K562 (cell line): Measurements from ENCODE around the gene EVA1A. TPM values are rescaled to one million over a fixed set of nuclear protein-coding genes. Genes with fewer than 3 reads are reported as not detected.

Experiments
- ATAC-seq: fragments of 200-7000 bp; cut with Tn5 transposase; 3 replicates; pipeline ENCODE4 v1.9.1; 2020; ENCODE audit warnings: moderate library complexity
- BruUV-seq: library from RNA; stranded (reverse); fragments of 400-500 nt; replicated peaks from 2 replicates; lab custom pipeline; 2021; lab: Mats Ljungman, UMichigan
- CTCF ChIA-PET: fragments of 300-600 bp; formaldehyde crosslinking; extraction: SDS; loops from one replicate; lab custom pipeline; 2021; ENCODE audit warnings: low intra/inter-chr PET ratio; lab: Yijun Ruan, JAX
- POLR2A ChIA-PET: fragments of 300-600, 350-650 bp; sonication (Branson Sonifier 250); formaldehyde crosslinking; extraction: SDS; loops from one replicate; lab custom pipeline; 2021; ENCODE audit warnings: antibody characterized with exemption, inconsistent platforms; lab: Yijun Ruan, JAX
- DNase-seq, 4 experiments: peaks; one replicate each; pipeline versions ENCODE4 v3.0.0 to v3.0.0-alpha.2; 2011 to 2018; ENCODE audit warnings: low spot score in 3 of 4, mixed read lengths in 3 of 4; ENCODE audit errors: extremely low read depth in 1 of 4
- FAIRE-seq: peaks from 2 replicates; lab custom pipeline; 2011; peaks lifted over from hg19 to GRCh38; lab: Jason Lieb, UNC
- H2AFZ ChIP-seq: 2 replicates; pipeline ENCODE4 v1.6.0; 2011; ENCODE audit warnings: low read depth, low read length, control low read depth, inconsistent platforms
- H3K27ac ChIP-seq: fragments of 200-600 bp; 3 replicates; pipeline ENCODE4 v1.8.0; 2011; ENCODE audit warnings: low read depth, mild to moderate bottlenecking, control low read depth, inconsistent platforms, low read length, moderate library complexity, mixed read lengths; ENCODE audit errors: extremely low read depth
- H3K27me3 ChIP-seq, 2 experiments: fragments of 300-600 bp in 1 of 2; 2 replicates in 1 of 2; 3 replicates in 1 of 2; pipeline versions ENCODE4 v1.6.0 to v1.8.0; 2011; ENCODE audit warnings: inconsistent platforms in 2 of 2, low read length in 2 of 2, mild to moderate bottlenecking in 1 of 2, mixed read lengths in 1 of 2, moderate library complexity in 1 of 2; ENCODE audit not compliant: control insufficient read depth in 2 of 2, insufficient read depth in 2 of 2
- H3K36me3 ChIP-seq: fragments of 300-600 bp; 3 replicates; pipeline ENCODE4 v1.8.0; 2011; ENCODE audit warnings: mild to moderate bottlenecking, low read length, inconsistent platforms; ENCODE audit not compliant: control insufficient read depth, insufficient read depth
- H3K4me1 ChIP-seq, 2 experiments: fragments of 200-600 bp in 1 of 2; replicated peaks in 1 of 2; 2 replicates in 1 of 2; 3 replicates in 1 of 2; pipeline versions ENCODE4 v1.5.1 to v1.8.0; 2011; ENCODE audit warnings: inconsistent platforms in 2 of 2, low read length in 2 of 2, mild to moderate bottlenecking in 1 of 2, mixed read lengths in 1 of 2, moderate library complexity in 1 of 2; ENCODE audit not compliant: control insufficient read depth in 2 of 2, insufficient read depth in 2 of 2
- H3K4me2 ChIP-seq: 2 replicates; pipeline ENCODE4 v1.6.1; 2011; ENCODE audit warnings: low read length, control low read depth, inconsistent platforms, mixed read lengths; ENCODE audit not compliant: insufficient read depth
- H3K4me3 ChIP-seq: fragments of 200-600 bp; sonication (generic), shearing (Covaris generic); 2 replicates; pipeline ENCODE4 v1.5.1; 2016; ENCODE audit warnings: control low read depth, inconsistent platforms
- H3K79me2 ChIP-seq: fragments of 200-600 bp; 3 replicates; pipeline ENCODE4 v1.8.0; 2011; ENCODE audit warnings: low read length, inconsistent platforms; ENCODE audit not compliant: control insufficient read depth, insufficient read depth
- H3K9ac ChIP-seq, 2 experiments: 2 replicates each; pipeline versions ENCODE4 v1.6.0 to v1.6.1; 2011; ENCODE audit warnings: low read depth in 2 of 2, low read length in 2 of 2, control low read depth in 1 of 2, inconsistent platforms in 1 of 2, mild to moderate bottlenecking in 1 of 2, mixed read lengths in 1 of 2; ENCODE audit not compliant: insufficient read depth in 1 of 2
- H3K9me1 ChIP-seq: one replicate; pipeline ENCODE4 v1.6.0; 2011; ENCODE audit warnings: inconsistent platforms, mild to moderate bottlenecking, low read length, moderate library complexity; ENCODE audit not compliant: control insufficient read depth, insufficient read depth
- H3K9me3 ChIP-seq: replicated peaks from 2 replicates; pipeline ENCODE4 v1.5.1; 2011; ENCODE audit warnings: low read depth, low read length, inconsistent platforms; ENCODE audit not compliant: control insufficient read depth, insufficient read depth
- H4K20me1 ChIP-seq: replicated peaks from 2 replicates; pipeline ENCODE4 v1.6.1; 2011; ENCODE audit warnings: low read length, inconsistent platforms, mixed read lengths; ENCODE audit not compliant: control insufficient read depth, insufficient read depth
- CCAR2 ChIP-seq: fragments of 200-400 bp; formaldehyde crosslinking; IDR thresholded peaks from 2 replicates; pipeline ENCODE4 v1.6.1; 2017; ENCODE audit warnings: mild to moderate bottlenecking, low read depth, low read length
- FOXJ2 ChIP-seq: fragments of 200-800 bp; sonication (Bioruptor generic); IDR thresholded peaks from 2 replicates; pipeline ENCODE4 v1.6.1; 2016; ENCODE audit warnings: missing genetic modification characterization, missing compliant biosample characterization
- FOXK1 ChIP-seq: sonication (generic); formaldehyde crosslinking; IDR thresholded peaks from 2 replicates; pipeline ENCODE4 v1.8.0; 2022; ENCODE audit warnings: missing genetic modification reagents, mild to moderate bottlenecking, borderline replicate concordance
- MTF1 ChIP-seq: fragments of 250-450 bp; sonication (Bioruptor Pico); IDR thresholded peaks from 2 replicates; pipeline ENCODE4 v1.9.0; 2021; ENCODE audit warnings: moderate library complexity, mild to moderate bottlenecking, inconsistent platforms, borderline replicate concordance
- NCOA1 ChIP-seq: fragments of 450-650 bp; IDR thresholded peaks from 2 replicates; pipeline ENCODE4 v1.6.1; 2016; ENCODE audit warnings: low read depth
- POLR2G ChIP-seq: fragments of 200-400 bp; formaldehyde crosslinking; IDR thresholded peaks from 2 replicates; pipeline ENCODE4 v1.6.1; 2017; ENCODE audit warnings: low read depth, mild to moderate bottlenecking, antibody characterized with exemption, low read length, moderate library complexity
- ZMIZ1 ChIP-seq, 2 experiments: fragments of 150-350 bp in 1 of 2; IDR thresholded peaks; 2 replicates each; pipeline ENCODE4 v1.6.1; 2012 to 2016; ENCODE audit warnings: low read depth in 2 of 2, low read length in 2 of 2, mild to moderate bottlenecking in 1 of 2, moderate library complexity in 1 of 2
- ZNF133 ChIP-seq: fragments of 250-450 bp; sonication (Bioruptor Pico); IDR thresholded peaks from 2 replicates; pipeline ENCODE4 v1.4.0; 2020; ENCODE audit warnings: mild to moderate bottlenecking
- ZNF77 ChIP-seq: fragments of 250-450 bp; sonication (Bioruptor Pico); IDR thresholded peaks from 2 replicates; pipeline ENCODE4 v1.5.0; 2020
- WGBS: fragments of 100-300 bp; shearing (Covaris generic); methylation state at CpG from one replicate; pipeline ENCODE4 v1.1.6; 2016; ENCODE audit warnings: low coverage, mixed read lengths; ENCODE audit not compliant: insufficient coverage; ENCODE audit errors: missing lambda C conversion rate; 5-methylcytosine and 5-hydroxymethylcytosine counted together
- in situ Hi-C: fragments of 300-500 bp; cut with MboI; formaldehyde crosslinking; loops from 4 replicates; pipeline ENCODE4 v1.15.0; 2018; ENCODE audit warnings: inconsistent platforms, mixed read lengths
- intact Hi-C: fragments of 100-400 bp; cut with micrococcal nuclease; formaldehyde crosslinking; loops from 2 replicates; pipeline ENCODE4 v1.14.2; 2022
- polyA plus RNA-seq, 8 experiments: library from polyadenylated mRNA; depleted of rRNA in 4 of 8; stranded (reverse) in 5 of 8; unstranded in 3 of 8; fragments of >200 nt; fragmentation: Nextera tagmentation in 2 of 8; fragmentation: Illumina TruSeq in 1 of 8; extraction: Ambion mirVana in 2 of 8; extraction: Trizol in 1 of 8; gene quantifications; 2 replicates each; pipeline versions ENCODE4 v1.2.1 to v1.2.3, GENCODE V29; 2011 to 2014; ENCODE audit warnings: inconsistent platforms in 1 of 8, missing spikeins in 1 of 8
- total RNA-seq, 7 experiments: library from RNA; depleted of rRNA in 6 of 7; stranded (reverse); fragments of >200 nt in 6 of 7; fragmentation: Illumina TruSeq in 2 of 7; extraction: Trizol in 2 of 7; gene quantifications; 2 replicates each; pipeline versions ENCODE4 v1.2.1 to v1.2.3, GENCODE V29; 2011 to 2021; ENCODE audit warnings: low replicate concordance in 1 of 7

The EVA1A gene
- total and polyA plus RNA-seq, 9 of the 15 experiments (the other 6 are each of a cell fraction or from before 2014, with no cell fraction given), result not detected

DNA sequence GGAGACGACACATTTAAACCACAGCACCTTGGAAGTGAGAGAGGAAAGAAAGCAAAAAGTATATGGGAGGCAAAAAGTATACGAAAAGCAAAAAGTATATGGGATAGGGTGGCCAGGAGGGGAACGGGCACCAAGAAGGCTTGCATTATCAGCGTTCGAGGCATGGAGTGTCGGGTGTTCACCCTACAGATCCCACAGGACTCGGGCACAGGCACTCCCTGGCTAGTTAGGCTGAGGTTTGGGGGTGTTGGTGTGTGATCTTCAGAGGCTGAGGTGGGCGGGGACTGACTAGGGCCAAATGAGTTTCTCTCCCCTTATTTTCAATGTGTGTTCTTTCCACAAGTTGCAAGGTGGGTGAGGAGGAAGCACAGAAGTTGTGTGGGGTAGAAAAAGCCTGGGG is 86.6 kb downstream of the EVA1A start:
- Histone ChIP-seq H3K9me1 (no peaks in the 10 kb centered on the region), H4K20me1 (no peaks in the 10 kb centered on the region), H3K27me3 (no peaks in the 10 kb centered on the region), H3K36me3 (no peaks in the 10 kb centered on the region), H3K4me2 (no peak overlapping the region), H3K9me3 (no peaks in the 10 kb centered on the region), H3K4me1 (no peaks in the 10 kb centered on the region), H2AFZ (no peak overlapping the region), H3K9ac (no peak overlapping the region), H3K4me3 (no peak overlapping the region), H3K79me2 (no peaks in the 10 kb centered on the region), H3K27ac (no peak overlapping the region)
- no TSS peak for BruUV-seq
- ChIA-PET CTCF (no interaction called here), POLR2A (no interaction called here)
- 1% methylated on average over 8 of the region's 8 CpGs for WGBS
- no peak for ATAC-seq
- no peak for FAIRE-seq
- in situ Hi-C loops (no loop called here), intact Hi-C loops (no loop called here)
- DNase-seq, result no peak
- no peak for TF ChIP-seq ZMIZ1 (IDR thresholded peaks at IDR 0.05; ENCODE audit: low read depth in 2 of 2, low read length in 2 of 2)
- TF ChIP-seq MTF1 (CRISPR knock-in tag), result no peak
- TF ChIP-seq POLR2G, result no peak
- TF ChIP-seq CCAR2, result no peak
- TF ChIP-seq FOXJ2 (tag), result no peak
- no peak for TF ChIP-seq ZNF77 (CRISPR knock-in tag)
- no peak for TF ChIP-seq NCOA1
- TF ChIP-seq FOXK1 (CRISPR knock-in tag), result no peak
- TF ChIP-seq ZNF133 (CRISPR knock-in tag), result no peak
